MM.1S (cell line): ENCODE results near the gene FAM83E.

Source experiments
- EZH2 ChIP-seq: fragments of 300-600 bp; sonication (generic); optimal IDR thresholded peaks from 2 replicates; pipeline ENCODE3; 2017; ENCODE audit warnings: low read depth, mild to moderate bottlenecking, antibody characterized with exemption, low read length, mixed read lengths
- EZH2phosphoT487 ChIP-seq: fragments of 300-600 bp; sonication (generic); IDR thresholded peaks from 2 replicates; pipeline ENCODE4 v1.6.1; 2018; ENCODE audit warnings: antibody characterized with exemption, low read length
- TF ChIP-seq, protein P1 (sequence below): fragments of 300-600 bp; sonication (generic); IDR thresholded peaks from 2 replicates; pipeline ENCODE4 v1.5.1; 2016; ENCODE audit warnings: antibody characterized with exemption, low read length, mixed read lengths

DNA sequence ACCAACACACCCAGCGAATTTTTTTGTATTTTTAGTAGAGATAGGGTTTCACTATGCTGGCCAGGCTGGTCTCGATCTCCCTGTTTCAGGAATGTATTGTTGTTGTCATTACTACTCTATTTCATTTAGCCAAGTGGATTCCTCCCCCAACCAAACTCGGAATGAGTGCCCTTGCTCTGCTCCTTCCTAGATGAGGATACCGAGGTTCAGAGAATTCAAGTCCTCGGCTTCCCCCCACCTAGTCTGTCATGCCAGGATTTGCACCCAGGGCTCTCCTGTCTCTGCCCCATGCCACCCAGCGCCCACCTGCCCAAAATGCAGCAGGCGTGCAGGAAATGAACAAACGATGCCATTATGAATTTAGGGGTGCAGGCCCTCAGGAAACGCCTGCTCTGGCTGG lies 11.9 kb downstream of the FAM83E start:
- TF ChIP-seq, protein P1, sequence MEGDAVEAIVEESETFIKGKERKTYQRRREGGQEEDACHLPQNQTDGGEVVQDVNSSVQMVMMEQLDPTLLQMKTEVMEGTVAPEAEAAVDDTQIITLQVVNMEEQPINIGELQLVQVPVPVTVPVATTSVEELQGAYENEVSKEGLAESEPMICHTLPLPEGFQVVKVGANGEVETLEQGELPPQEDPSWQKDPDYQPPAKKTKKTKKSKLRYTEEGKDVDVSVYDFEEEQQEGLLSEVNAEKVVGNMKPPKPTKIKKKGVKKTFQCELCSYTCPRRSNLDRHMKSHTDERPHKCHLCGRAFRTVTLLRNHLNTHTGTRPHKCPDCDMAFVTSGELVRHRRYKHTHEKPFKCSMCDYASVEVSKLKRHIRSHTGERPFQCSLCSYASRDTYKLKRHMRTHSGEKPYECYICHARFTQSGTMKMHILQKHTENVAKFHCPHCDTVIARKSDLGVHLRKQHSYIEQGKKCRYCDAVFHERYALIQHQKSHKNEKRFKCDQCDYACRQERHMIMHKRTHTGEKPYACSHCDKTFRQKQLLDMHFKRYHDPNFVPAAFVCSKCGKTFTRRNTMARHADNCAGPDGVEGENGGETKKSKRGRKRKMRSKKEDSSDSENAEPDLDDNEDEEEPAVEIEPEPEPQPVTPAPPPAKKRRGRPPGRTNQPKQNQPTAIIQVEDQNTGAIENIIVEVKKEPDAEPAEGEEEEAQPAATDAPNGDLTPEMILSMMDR, result no peak
- TF ChIP-seq EZH2phosphoT487, result no peak
- no peak for TF ChIP-seq EZH2
